AG04450 (cell line): ENCODE results near the gene ATXN1. TPM values are rescaled to one million over a fixed set of nuclear protein-coding genes. Genes with fewer than 3 reads are reported as not detected.
A peak's percentile ranks its signal among the peaks of the same experiment; 100 is the strongest.

ENCODE experiments used
- CTCF ChIA-PET: fragments of 300-600, 350-600 bp; formaldehyde crosslinking; extraction: SDS; loops from one replicate; lab custom pipeline; 2022; ENCODE audit warnings: antibody characterized with exemption, inconsistent platforms; lab: Charles Lee
- POLR2A ChIA-PET: fragments of 350-600 bp; formaldehyde crosslinking; extraction: SDS; loops from one replicate; lab custom pipeline; 2021; ENCODE audit warnings: antibody characterized with exemption, inconsistent platforms; lab: Yijun Ruan, JAX
- DNase-seq: peaks from one replicate; pipeline ENCODE4 v3.0.0-alpha.2; 2011; ENCODE audit warnings: low read depth, low spot score
- H3K27ac ChIP-seq: one replicate; pipeline ENCODE4 v1.5.1; 2012; ENCODE audit warnings: low read depth, low read length, control low read depth
- H3K27me3 ChIP-seq: one replicate; pipeline ENCODE4 v1.6.0; 2012; ENCODE audit warnings: low read length; ENCODE audit not compliant: control insufficient read depth, insufficient read depth
- H3K4me3 ChIP-seq: 2 replicates; pipeline ENCODE4 v1.5.1; 2011; ENCODE audit warnings: mild to moderate bottlenecking, low read depth, low read length, control low read depth
- H3K9me3 ChIP-seq: 2 replicates; pipeline ENCODE4 v1.5.1; 2012; ENCODE audit warnings: low read length; ENCODE audit not compliant: control insufficient read depth, insufficient read depth
- polyA plus RNA-seq: library from polyadenylated mRNA; depleted of rRNA; stranded (reverse); fragments of >200 nt; gene quantifications from 2 replicates; pipeline ENCODE4 v1.2.3, GENCODE V29; 2011
- TF ChIP-seq, protein P1 (sequence below): IDR thresholded peaks from 2 replicates; pipeline ENCODE4 v1.5.1; 2011; ENCODE audit warnings: low read depth, low read length, control low read depth, inconsistent platforms

Gene ATXN1
- polyA plus RNA-seq, 1 experiment: 12.6 TPM

DNA sequence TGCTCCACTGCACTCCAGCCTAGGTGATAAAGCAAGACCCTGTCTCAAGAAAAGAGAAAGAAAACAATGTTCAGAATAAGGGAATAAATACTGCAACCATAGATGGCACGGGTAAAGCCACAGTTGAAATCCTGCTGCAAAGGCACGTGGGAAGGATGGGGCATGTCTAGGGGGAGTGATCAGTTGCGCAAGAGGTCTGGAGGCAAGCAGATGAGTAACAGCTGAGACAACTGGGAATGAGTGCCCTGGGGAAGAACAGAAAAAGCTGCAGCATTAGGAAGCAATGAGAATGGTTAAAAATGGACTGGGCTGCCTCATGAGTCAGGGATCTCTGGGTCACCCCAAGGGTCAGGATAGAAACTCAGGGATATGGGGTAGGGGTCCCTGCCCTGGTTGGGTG lies 426.6 kb downstream of the ATXN1 start:
- Histone ChIP-seq H3K4me3 (no peak overlapping the region), H3K9me3 (no peaks in the 10 kb centered on the region), H3K27ac (peak overlapping the region; percentile 68), H3K27me3 (no peaks in the 10 kb centered on the region)
- DNase-seq: peak; percentile 70
- CTCF ChIA-PET: interaction anchor here (1.2 to 5.8 kb wide), 3 partner anchors 16 to 428 kb away, joined by 3 to 38 read pairs (median 14); partner anchors contain the start of gene ATXN1
- TF ChIP-seq, protein P1, sequence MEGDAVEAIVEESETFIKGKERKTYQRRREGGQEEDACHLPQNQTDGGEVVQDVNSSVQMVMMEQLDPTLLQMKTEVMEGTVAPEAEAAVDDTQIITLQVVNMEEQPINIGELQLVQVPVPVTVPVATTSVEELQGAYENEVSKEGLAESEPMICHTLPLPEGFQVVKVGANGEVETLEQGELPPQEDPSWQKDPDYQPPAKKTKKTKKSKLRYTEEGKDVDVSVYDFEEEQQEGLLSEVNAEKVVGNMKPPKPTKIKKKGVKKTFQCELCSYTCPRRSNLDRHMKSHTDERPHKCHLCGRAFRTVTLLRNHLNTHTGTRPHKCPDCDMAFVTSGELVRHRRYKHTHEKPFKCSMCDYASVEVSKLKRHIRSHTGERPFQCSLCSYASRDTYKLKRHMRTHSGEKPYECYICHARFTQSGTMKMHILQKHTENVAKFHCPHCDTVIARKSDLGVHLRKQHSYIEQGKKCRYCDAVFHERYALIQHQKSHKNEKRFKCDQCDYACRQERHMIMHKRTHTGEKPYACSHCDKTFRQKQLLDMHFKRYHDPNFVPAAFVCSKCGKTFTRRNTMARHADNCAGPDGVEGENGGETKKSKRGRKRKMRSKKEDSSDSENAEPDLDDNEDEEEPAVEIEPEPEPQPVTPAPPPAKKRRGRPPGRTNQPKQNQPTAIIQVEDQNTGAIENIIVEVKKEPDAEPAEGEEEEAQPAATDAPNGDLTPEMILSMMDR: no peak
- POLR2A ChIA-PET: interaction anchor here (1.0 to 1.2 kb wide), 2 partner anchors 137 to 425 kb away, joined by 4 to 5 read pairs; no protein-coding TSS in a partner anchor

DNA sequence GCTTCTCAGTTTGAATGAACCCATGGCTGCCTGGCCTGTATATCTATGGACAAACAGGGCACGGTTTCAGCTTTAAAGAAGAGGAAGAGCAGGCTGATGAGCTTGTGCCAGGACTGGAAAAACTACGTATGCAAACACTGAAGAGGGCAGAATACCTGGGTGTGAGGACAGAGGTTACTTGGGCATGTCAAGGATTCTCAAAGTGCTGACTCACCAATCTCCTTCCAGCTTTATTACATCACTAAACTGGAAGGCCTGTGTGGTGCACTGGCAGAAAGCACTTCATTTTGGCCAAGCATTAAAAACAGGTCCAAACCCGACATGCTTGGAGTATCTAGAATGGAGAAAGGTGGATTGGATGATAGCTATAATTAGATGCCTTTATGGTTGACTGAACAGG lies 427.7 kb downstream of the ATXN1 start:
- no peak for DNase-seq
- POLR2A ChIA-PET: interaction anchor here (1.1 kb wide), 1 partner anchor 21 kb away, joined by 3 read pairs; no protein-coding TSS in a partner anchor
- H3K4me3 ChIP-seq: no peak overlapping the region
- H3K27ac ChIP-seq: no peak overlapping the region
- no peaks in the 10 kb centered on the region for H3K27me3 ChIP-seq
- H3K9me3 ChIP-seq: no peaks in the 10 kb centered on the region
- TF ChIP-seq, protein P1: no peak
- CTCF ChIA-PET: interaction anchor here (0.5 to 5.8 kb wide), 17 partner anchors 10 to 753 kb away, joined by 3 to 38 read pairs (median 4); partner anchors contain the start of gene ATXN1

DNA sequence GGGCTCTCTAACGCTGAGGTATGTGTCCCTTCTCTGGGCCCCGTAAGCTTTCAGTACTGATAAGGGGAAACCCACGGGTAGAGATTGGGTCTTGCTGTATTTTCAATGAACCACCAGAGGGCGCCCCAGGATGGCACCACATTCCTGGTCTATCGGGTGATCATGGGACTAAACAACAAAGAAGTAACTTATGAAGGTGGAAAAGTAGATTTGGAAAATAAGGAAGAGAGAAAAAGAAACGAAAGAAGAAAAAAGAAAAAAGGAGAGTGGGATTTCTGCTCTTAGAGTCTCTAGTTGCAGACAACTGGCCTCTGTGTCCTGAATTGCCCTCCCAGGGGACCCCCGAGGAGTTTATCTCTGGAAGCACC lies 429.1 kb downstream of the ATXN1 start:
- no peak for DNase-seq
- Histone ChIP-seq H3K27me3 (no peaks in the 10 kb centered on the region), H3K9me3 (peaks cover 1% of the 10 kb centered on the region; the same call in 1 of the 2 replicates), H3K4me3 (no peak overlapping the region), H3K27ac (no peak overlapping the region)
- CTCF ChIA-PET: interaction anchor here (0.6 to 5.8 kb wide), 33 partner anchors 8 to 759 kb away, joined by 3 to 38 read pairs (median 5); partner anchors contain the start of gene ATXN1
- TF ChIP-seq, protein P1: peak; percentile 89
- POLR2A ChIA-PET: interaction anchor here (0.6 kb wide), 2 partner anchors 430 to 1266 kb away, joined by 3 read pairs; no protein-coding TSS in a partner anchor

DNA sequence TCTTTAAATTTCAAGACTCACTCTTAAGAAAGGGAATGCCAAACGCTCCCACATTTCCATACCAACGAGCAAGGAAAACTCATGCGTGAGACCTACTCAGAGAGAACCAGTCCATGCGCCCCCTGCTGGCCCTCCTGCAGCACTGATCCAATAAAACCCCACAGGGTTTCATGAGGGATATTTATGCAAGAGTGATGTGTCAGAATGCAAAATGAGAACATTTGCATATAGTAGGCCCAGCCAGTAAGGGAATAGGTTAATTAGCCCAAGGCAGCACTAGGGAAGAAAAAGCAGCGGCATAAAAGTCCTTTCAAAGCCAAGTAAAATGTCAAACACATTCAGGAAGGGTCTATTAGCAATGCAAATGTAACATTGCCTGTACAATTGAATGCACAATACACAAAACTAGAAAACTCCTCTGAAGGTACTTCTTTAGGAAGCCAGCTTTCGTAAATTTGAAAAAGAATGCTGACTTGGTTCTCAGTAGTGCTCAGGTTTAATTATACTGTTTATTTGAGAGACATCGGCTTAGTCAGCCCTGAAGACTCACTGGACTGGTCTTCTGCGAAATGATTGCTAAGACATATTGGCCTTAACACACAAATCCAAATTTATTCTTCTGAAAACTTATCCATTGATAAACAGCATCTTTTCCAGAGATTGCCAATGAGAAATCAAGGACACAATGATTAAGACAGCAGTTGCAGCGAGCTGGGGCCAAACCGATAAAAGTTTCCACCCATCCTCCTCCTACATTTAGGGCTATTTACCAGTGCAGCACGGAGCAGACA lies 429.7 kb downstream of the ATXN1 start:
- TF ChIP-seq, protein P1: peak; percentile 97
- CTCF ChIA-PET: interaction anchor here (0.6 to 5.8 kb wide), 31 partner anchors 8 to 759 kb away, joined by 3 to 38 read pairs (median 5); partner anchors contain the start of gene ATXN1

More for the DNA sequence above, 429.7 kb downstream of the ATXN1 start:
- peaks cover 7% of the 10 kb centered on the region; the same call in 1 of the 2 replicates for H3K9me3 ChIP-seq
- no peaks in the 10 kb centered on the region for H3K27me3 ChIP-seq
- no peak overlapping the region for H3K27ac ChIP-seq
- H3K4me3 ChIP-seq: no peak overlapping the region
- DNase-seq: no peak
- POLR2A ChIA-PET: interaction anchor here (0.6 kb wide), 2 partner anchors 430 to 1267 kb away, joined by 3 read pairs; no protein-coding TSS in a partner anchor
